K562 (cell line): Measurements from ENCODE around the gene UBL7.

Experiments
- CTCF ChIP-seq, 3 experiments: IDR thresholded peaks in 2 of 3; conservative IDR thresholded peaks in 1 of 3; 2 replicates each; pipeline ENCODE4 v1.5.1; 2011 to 2012; ENCODE audit warnings: low read length in 3 of 3, mild to moderate bottlenecking in 3 of 3, control low read depth in 2 of 3, improper control_type of control experiment in 1 of 3, inconsistent platforms in 1 of 3, low read depth in 1 of 3, mixed read lengths in 1 of 3, moderate library complexity in 1 of 3; ENCODE audit not compliant: insufficient read depth in 2 of 3
- KDM5B ChIP-seq: fragments of 200-600 bp; sonication (generic); IDR thresholded peaks from 2 replicates; pipeline ENCODE4 v1.6.1; 2012; ENCODE audit warnings: low read depth, mild to moderate bottlenecking, moderate library complexity, low read length, control low read depth, inconsistent platforms; ENCODE audit not compliant: insufficient replicate concordance
- ZBTB11 ChIP-seq, 3 experiments: fragments of 200-800 bp in 1 of 3; fragments of 250-450 bp in 1 of 3; fragments of 450-650 bp in 1 of 3; sonication (Bioruptor Pico) in 1 of 3; sonication (Bioruptor generic) in 1 of 3; formaldehyde crosslinking in 1 of 3; IDR thresholded peaks; 2 replicates each; pipeline versions ENCODE4 v1.6.1 to v1.8.0; 2016 to 2022; ENCODE audit warnings: mild to moderate bottlenecking in 2 of 3, missing genetic modification characterization in 2 of 3, missing compliant biosample characterization in 1 of 3, moderate library complexity in 1 of 3
- ZNF134 ChIP-seq: fragments of 250-450 bp; sonication (Bioruptor Pico); conservative IDR thresholded peaks from 2 replicates; pipeline ENCODE4 v1.4.0; 2020
- ZNF668 ChIP-seq: fragments of 250-450 bp; sonication (Bioruptor Pico); IDR thresholded peaks from 2 replicates; pipeline ENCODE4 v1.8.0; 2022; ENCODE audit warnings: mild to moderate bottlenecking, inconsistent platforms
- TF ChIP-seq, protein P1 (sequence below): fragments of 450-650 bp; IDR thresholded peaks from 2 replicates; pipeline ENCODE4 v1.6.1; 2016

- no peak for TF ChIP-seq ZNF668
- no peak for TF ChIP-seq ZNF134 (CRISPR knock-in tag)
- no peak for TF ChIP-seq CTCF (IDR thresholded peaks at IDR 0.05 in 2 of 3, conservative IDR thresholded peaks at IDR 0.05 in 1 of 3; ENCODE audit: insufficient read depth in 2 of 3, low read depth in 1 of 3, low read length in 3 of 3)
- TF ChIP-seq, protein P1, sequence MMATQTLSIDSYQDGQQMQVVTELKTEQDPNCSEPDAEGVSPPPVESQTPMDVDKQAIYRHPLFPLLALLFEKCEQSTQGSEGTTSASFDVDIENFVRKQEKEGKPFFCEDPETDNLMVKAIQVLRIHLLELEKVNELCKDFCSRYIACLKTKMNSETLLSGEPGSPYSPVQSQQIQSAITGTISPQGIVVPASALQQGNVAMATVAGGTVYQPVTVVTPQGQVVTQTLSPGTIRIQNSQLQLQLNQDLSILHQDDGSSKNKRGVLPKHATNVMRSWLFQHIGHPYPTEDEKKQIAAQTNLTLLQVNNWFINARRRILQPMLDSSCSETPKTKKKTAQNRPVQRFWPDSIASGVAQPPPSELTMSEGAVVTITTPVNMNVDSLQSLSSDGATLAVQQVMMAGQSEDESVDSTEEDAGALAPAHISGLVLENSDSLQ, result no peak
- no peak for TF ChIP-seq ZBTB11 (CRISPR knock-in tag; IDR thresholded peaks at IDR 0.05)
- TF ChIP-seq KDM5B, result no peak
Observed at GRCh38 chr15:74413350-74414080, 47.4 kb downstream of the UBL7 start.
